Brain microvascular endothelial cell (primary cell): ENCODE measurements around the gene AKAP4.

ENCODE experiments used
- DNase-seq: peaks from one replicate; pipeline ENCODE4 v3.0.0-alpha.2; 2020
- H3K27ac ChIP-seq: fragments of 250-450 bp; sonication (Bioruptor Pico); 2 replicates; pipeline ENCODE4 v1.5.1; 2020; ENCODE audit warnings: mild to moderate bottlenecking, moderate library complexity
- H3K27me3 ChIP-seq: fragments of 250-450 bp; sonication (Bioruptor Pico); replicated peaks from 2 replicates; pipeline ENCODE4 v1.5.1; 2020; ENCODE audit warnings: mild to moderate bottlenecking
- H3K36me3 ChIP-seq: fragments of 250-450 bp; sonication (Bioruptor Pico); replicated peaks from 2 replicates; pipeline ENCODE4 v1.5.1; 2020; ENCODE audit warnings: mild to moderate bottlenecking
- H3K4me3 ChIP-seq: 2 replicates; pipeline ENCODE4 v1.5.1; 2011; ENCODE audit warnings: low read depth, mild to moderate bottlenecking, control low read depth, low read length, moderate library complexity
- CTCF ChIP-seq: IDR thresholded peaks from 2 replicates; pipeline ENCODE4 v1.5.1; 2011; ENCODE audit warnings: low read depth, mild to moderate bottlenecking, moderate library complexity, low read length, control low read depth, inconsistent platforms; ENCODE audit errors: missing control alignments
- in situ Hi-C: cut with HindIII; loops from 2 replicates; pipeline ENCODE4 v1.10.0; 2017; ENCODE audit warnings: low sequenced_read_pairs, low pct_ligation_motif_present

Gene AKAP4

DNA sequence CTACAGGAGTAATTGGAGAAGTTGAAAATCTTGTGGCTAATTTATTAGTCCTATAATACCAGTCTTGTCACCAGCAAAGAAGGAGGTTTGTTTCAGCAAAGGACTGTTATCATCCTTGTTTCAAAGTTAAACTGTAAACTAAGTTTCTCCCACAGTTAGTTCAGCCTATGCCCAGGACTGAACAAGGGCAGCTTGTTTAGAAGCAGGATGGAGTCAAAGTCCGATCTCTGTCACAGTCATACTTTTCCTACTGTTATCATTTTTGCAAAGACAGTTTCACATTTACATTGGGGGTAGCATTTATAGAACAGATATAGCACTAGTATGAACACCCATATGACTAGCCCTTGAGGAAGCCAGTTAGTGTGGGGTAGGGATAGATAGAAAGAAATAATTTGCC is 46.4 kb downstream of the AKAP4 start:
- no peak for TF ChIP-seq CTCF
- Histone ChIP-seq H3K36me3 (no peaks in the 10 kb centered on the region), H3K27ac (no peak overlapping the region), H3K27me3 (no peaks in the 10 kb centered on the region), H3K4me3 (no peak overlapping the region)
- in situ Hi-C loops, result no loop called here
- no peak for DNase-seq

DNA sequence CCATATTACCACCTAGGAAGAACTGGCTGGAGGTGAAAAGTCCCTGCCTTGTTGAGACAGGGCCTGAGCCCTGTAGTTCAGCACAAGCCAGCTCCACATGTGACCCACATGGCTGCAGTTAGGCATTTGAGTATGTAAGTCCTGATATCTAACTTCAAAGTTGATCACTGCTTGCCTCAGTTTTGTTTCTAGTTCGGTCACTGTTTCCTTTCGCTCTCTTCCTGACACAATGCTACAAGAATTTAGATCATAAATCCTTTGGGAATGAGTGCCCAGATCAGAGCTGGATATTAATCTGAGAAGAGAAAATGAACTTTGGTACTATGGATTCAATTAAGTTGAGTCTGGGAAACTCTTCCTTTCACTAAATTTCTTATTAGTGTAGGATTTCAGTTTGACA is 48.4 kb downstream of the AKAP4 start:
- Histone ChIP-seq H3K27ac (no peak overlapping the region), H3K4me3 (no peak overlapping the region), H3K36me3 (no peaks in the 10 kb centered on the region), H3K27me3 (no peaks in the 10 kb centered on the region)
- in situ Hi-C loops, result no loop called here
- DNase-seq, result no peak
- TF ChIP-seq CTCF, result no peak

DNA sequence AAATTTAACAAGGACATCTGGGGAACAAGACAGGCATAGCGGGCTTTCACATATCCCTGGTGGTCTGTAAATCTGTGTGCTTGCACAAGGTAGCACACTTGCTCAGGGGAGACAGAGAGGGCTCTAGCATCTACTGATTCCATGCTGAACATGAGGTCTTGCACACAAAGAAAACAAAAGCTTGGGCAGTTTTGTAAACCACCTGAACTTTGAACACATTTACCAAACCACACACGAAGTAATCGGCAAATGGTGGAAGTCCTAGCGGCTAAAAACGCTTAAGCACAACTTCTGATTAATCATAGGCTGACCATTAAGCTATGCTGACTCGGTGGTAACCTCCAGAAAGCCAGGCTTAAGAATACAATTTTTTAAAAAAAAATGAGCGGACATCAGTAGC is 52.8 kb downstream of the AKAP4 start:
- Histone ChIP-seq H3K27ac (no peak overlapping the region), H3K4me3 (no peak overlapping the region), H3K36me3 (no peaks in the 10 kb centered on the region)

More for the DNA sequence above, 52.8 kb downstream of the AKAP4 start:
- DNase-seq, result no peak
- in situ Hi-C loops, result no loop called here
- no peaks in the 10 kb centered on the region for H3K27me3 ChIP-seq
- no peak for TF ChIP-seq CTCF
